Hippocampal formation (tissue), 2 donors: Measurements from ENCODE around the gene NRG2.

Experiments used
- DNase-seq, 2 donors: peaks; one replicate each; lab custom pipeline; 2025; lab: John Stamatoyannopoulos, UW

The NRG2 gene

GRCh38 chr5:140010798-140011197 lies 32.3 kb downstream of the NRG2 start:
- no peak for DNase-seq

GRCh38 chr5:140007311-140007710 lies 35.8 kb downstream of the NRG2 start:
- DNase-seq, result no peak

- no peak for DNase-seq
Measured at GRCh38 chr5:140005145-140005591, 37.9 kb downstream of the NRG2 start.

GRCh38 chr5:140004174-140004573 lies 38.9 kb downstream of the NRG2 start:
- no peak for DNase-seq

GRCh38 chr5:140003519-140003918 lies 39.6 kb downstream of the NRG2 start:
- no peak for DNase-seq

GRCh38 chr5:140000332-140000731 lies 42.8 kb downstream of the NRG2 start:
- DNase-seq, result no peak

GRCh38 chr5:139998837-139999236 lies 44.3 kb downstream of the NRG2 start:
- no peak for DNase-seq

- no peak for DNase-seq
Measured at GRCh38 chr5:139997276-139997675, 45.8 kb downstream of the NRG2 start.

- DNase-seq, result no peak
Measured at GRCh38 chr5:139995929-139996328, 47.2 kb downstream of the NRG2 start.

- no peak for DNase-seq
Measured at GRCh38 chr5:139994234-139994633, 48.9 kb downstream of the NRG2 start.

GRCh38 chr5:139985733-139986132 lies 57.4 kb downstream of the NRG2 start:
- DNase-seq, result no peak

GRCh38 chr5:139985290-139985689 lies 57.8 kb downstream of the NRG2 start:
- DNase-seq, result no peak

- DNase-seq, result no peak
Measured at GRCh38 chr5:139984816-139985215, 58.3 kb downstream of the NRG2 start.

GRCh38 chr5:139982975-139983240 lies 60.2 kb downstream of the NRG2 start:
- no peak for DNase-seq

GRCh38 chr5:139982157-139982974 lies 60.7 kb downstream of the NRG2 start:
- peak in 1 of 2 donors; percentile 15 for DNase-seq

GRCh38 chr5:139980765-139981164 lies 62.3 kb downstream of the NRG2 start:
- DNase-seq, result no peak

GRCh38 chr5:139979943-139980342 lies 63.2 kb downstream of the NRG2 start:
- no peak for DNase-seq

GRCh38 chr5:139979518-139979917 lies 63.6 kb downstream of the NRG2 start:
- DNase-seq, result no peak

- no peak for DNase-seq
Measured at GRCh38 chr5:139976703-139977102, 66.4 kb downstream of the NRG2 start.

- DNase-seq, result no peak
Measured at GRCh38 chr5:139975942-139976341, 67.2 kb downstream of the NRG2 start.

- no peak for DNase-seq
Measured at GRCh38 chr5:139975306-139975705, 67.8 kb downstream of the NRG2 start.

GRCh38 chr5:139974661-139975060 lies 68.4 kb downstream of the NRG2 start:
- DNase-seq, result no peak

- no peak for DNase-seq
Measured at GRCh38 chr5:139971202-139971725, 71.8 kb downstream of the NRG2 start.

- no peak for DNase-seq
Measured at GRCh38 chr5:139969318-139969717, 73.8 kb downstream of the NRG2 start.
